Heart left ventricle (tissue), 13 donors: ENCODE measurements around the gene HOXD10.

Source experiments
- CTCF ChIP-seq, 12 donors: fragments of 200-600 bp; sonication (generic) in 4 of 12; IDR thresholded peaks; one replicate each; pipeline versions ENCODE4 v1.5.0 to v1.8.0; 2018 to 2022; ENCODE audit warnings: antibody characterized with exemption in 12 of 12, mild to moderate bottlenecking in 5 of 12
- POLR2A ChIP-seq, 2 donors: fragments of 450-650 bp; IDR thresholded peaks; one replicate each; pipeline ENCODE4 v1.6.1; 2017; ENCODE audit warnings: antibody characterized with exemption in 2 of 2, mild to moderate bottlenecking in 2 of 2, moderate library complexity in 2 of 2
- donor health status: ischemic (EF 13 %, LVEDD 7.1; RV severe dilation, severe dysfunction).
- donor health status: DM: no; HTN: yes; CAD: no.
- donor health status: DM: no; HTN: no; CAD: no.
- donor health status: ischemic (EF 25% LVEDD 6.9; RV normal size, moderate dysfunction).
- donor health status: ischemic (EF 25% LVEDD 5.7; RV mildly dilated, moderate dysfunction).
- donor health status: ischemic (EF 35%, LVEDD 5.7; RV mildly dilated, moderate dysfunction).
- donor health status: nonischemic (EF 11% LVEDD 7.7; RV severe dilation, severe dysfunction).
- donor health status: DM: yes; HTN: yes; CAD: no.
- donor health status: PGD.
- donor health status: ischemic (EF 29% LVEDD 5.4; RV normal size, mild dysfunction).
- donor health status: nonischemic (EF 23%, LVEDD 6.1; RV moderate dilation, normal function).

GRCh38 chr2:176127774-176128072 is 11.1 kb downstream of the HOXD10 start:
- no peak for TF ChIP-seq CTCF (IDR thresholded peaks at IDR 0.05)
- no peak for TF ChIP-seq POLR2A (IDR thresholded peaks at IDR 0.05)
